ENCODE measurements around the gene LIMS1.

The LIMS1 gene

GRCh38 chr2:108604196-108604595 is 69.9 kb downstream of the LIMS1 start:
- H3K27ac Mint-ChIP-seq, result no peak overlapping the region
- H3K4me1 Mint-ChIP-seq, result peaks cover 15% of the 10 kb centered on the region
- no peaks in the 10 kb centered on the region for H3K36me3 Mint-ChIP-seq
- H3K4me3 Mint-ChIP-seq, result no peak overlapping the region
- CTCF ChIA-PET, result interaction anchor here (6.0 kb wide), 1 partner anchor 32 kb away, joined by 138 read pairs; no protein-coding TSS in a partner anchor
- DNase-seq, result no peak
- no peaks in the 10 kb centered on the region for H3K9me3 Mint-ChIP-seq
- H3K27me3 Mint-ChIP-seq, result no peaks in the 10 kb centered on the region

GRCh38 chr2:108605947-108606346 is 71.7 kb downstream of the LIMS1 start:
- Mint-ChIP-seq H3K4me1 (peaks cover 24% of the 10 kb centered on the region), H3K36me3 (no peaks in the 10 kb centered on the region), H3K27ac (no peak overlapping the region), H3K27me3 (no peaks in the 10 kb centered on the region), H3K4me3 (no peak overlapping the region), H3K9me3 (no peaks in the 10 kb centered on the region)
- CTCF ChIA-PET, result interaction anchor here (0.9 to 6.0 kb wide), 5 partner anchors 9 to 30 kb away, joined by 3 to 138 read pairs (median 5); no protein-coding TSS in a partner anchor
- DNase-seq, result no peak

DNA sequence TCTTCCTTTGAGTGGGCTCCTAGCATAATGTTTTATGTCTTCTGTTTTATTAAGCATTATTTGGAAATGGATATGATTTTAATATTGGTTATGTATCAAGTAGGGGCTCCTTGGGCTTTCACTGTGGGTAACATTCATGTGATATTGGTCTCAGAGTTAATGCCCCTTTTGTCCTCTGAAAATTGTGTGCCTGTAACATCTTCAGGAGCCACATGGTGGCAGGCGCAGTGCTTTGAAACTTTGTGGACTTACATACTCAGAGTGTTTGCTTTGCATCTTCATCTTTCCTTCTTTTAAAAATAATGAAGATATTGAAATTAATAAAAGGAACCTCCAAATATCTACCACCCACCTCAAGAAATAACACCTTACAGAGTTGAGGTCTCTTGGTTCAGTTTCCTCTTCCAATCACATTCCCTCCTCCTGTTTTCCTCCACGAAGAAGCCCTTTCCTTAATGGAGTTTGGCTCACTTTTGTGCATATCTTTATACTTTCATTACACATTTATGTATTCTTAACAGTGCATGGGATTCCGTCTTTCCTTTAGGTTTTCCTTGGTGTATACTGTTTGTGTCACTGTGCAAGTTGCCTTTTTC is 73.5 kb downstream of the LIMS1 start:
- CTCF ChIA-PET, result interaction anchor here (1.2 to 6.0 kb wide), 4 partner anchors 9 to 29 kb away, joined by 3 to 162 read pairs (median 72); no protein-coding TSS in a partner anchor
- peak; percentile 70 for DNase-seq
- no peak overlapping the region for H3K27ac Mint-ChIP-seq

DNA sequence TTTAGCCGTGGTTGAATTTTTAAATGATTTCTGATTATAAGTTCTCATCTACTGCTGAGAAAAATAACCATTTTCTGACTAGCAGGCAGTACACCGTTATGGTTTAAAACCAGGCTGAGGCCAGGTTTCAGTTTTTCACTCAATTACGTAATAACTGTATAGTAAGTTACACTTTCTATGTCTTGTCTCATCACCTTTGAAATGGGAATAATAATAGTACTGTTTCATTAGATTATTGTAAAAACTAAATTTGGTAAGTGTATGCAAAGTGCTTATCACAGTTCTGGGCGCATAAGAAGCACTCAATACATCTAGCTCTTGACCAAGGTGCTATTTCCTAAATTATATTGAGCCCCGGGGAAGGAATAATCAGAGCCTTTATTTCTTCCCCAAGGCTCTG is 76.8 kb downstream of the LIMS1 start:
- no peak for DNase-seq
- no peaks in the 10 kb centered on the region for H3K27me3 Mint-ChIP-seq
- CTCF ChIA-PET, result interaction anchor here (0.6 to 5.8 kb wide), 5 partner anchors 10 to 26 kb away, joined by 4 to 162 read pairs (median 4); no protein-coding TSS in a partner anchor
- no peaks in the 10 kb centered on the region for H3K9me3 Mint-ChIP-seq
- H3K4me1 Mint-ChIP-seq, result peaks cover 68% of the 10 kb centered on the region
- H3K36me3 Mint-ChIP-seq, result peaks cover 1% of the 10 kb centered on the region
- H3K27ac Mint-ChIP-seq, result peak overlapping the region; percentile 30
- no peak overlapping the region for H3K4me3 Mint-ChIP-seq

More for the DNA sequence above, 73.5 kb downstream of the LIMS1 start:
- Mint-ChIP-seq H3K36me3 (no peaks in the 10 kb centered on the region), H3K4me3 (no peak overlapping the region), H3K9me3 (no peaks in the 10 kb centered on the region), H3K27me3 (no peaks in the 10 kb centered on the region), H3K4me1 (peaks cover 39% of the 10 kb centered on the region)

GRCh38 chr2:108612153-108612513 is 77.9 kb downstream of the LIMS1 start:
- CTCF ChIA-PET, result interaction anchor here (0.6 to 5.8 kb wide), 4 partner anchors 9 to 107 kb away, joined by 4 to 162 read pairs (median 11); no protein-coding TSS in a partner anchor
- peaks cover 1% of the 10 kb centered on the region for H3K36me3 Mint-ChIP-seq
- peak overlapping the region; percentile 91 for H3K27ac Mint-ChIP-seq
- H3K9me3 Mint-ChIP-seq, result no peaks in the 10 kb centered on the region
- H3K4me1 Mint-ChIP-seq, result peaks cover 69% of the 10 kb centered on the region
- peak overlapping the region; percentile 17 for H3K4me3 Mint-ChIP-seq
- H3K27me3 Mint-ChIP-seq, result no peaks in the 10 kb centered on the region
- peak; percentile 44 for DNase-seq

GRCh38 chr2:108612514-108613183 is 78.4 kb downstream of the LIMS1 start:
- Mint-ChIP-seq H3K9me3 (no peaks in the 10 kb centered on the region), H3K27ac (peak overlapping the region; percentile 91), H3K4me1 (peaks cover 73% of the 10 kb centered on the region), H3K36me3 (peaks cover 1% of the 10 kb centered on the region), H3K4me3 (peak overlapping the region; percentile 17), H3K27me3 (no peaks in the 10 kb centered on the region)
- DNase-seq, result peak; percentile 52
- CTCF ChIA-PET, result interaction anchor here (2.0 to 5.8 kb wide), 3 partner anchors 8 to 24 kb away, joined by 9 to 162 read pairs (median 13); no protein-coding TSS in a partner anchor

DNA sequence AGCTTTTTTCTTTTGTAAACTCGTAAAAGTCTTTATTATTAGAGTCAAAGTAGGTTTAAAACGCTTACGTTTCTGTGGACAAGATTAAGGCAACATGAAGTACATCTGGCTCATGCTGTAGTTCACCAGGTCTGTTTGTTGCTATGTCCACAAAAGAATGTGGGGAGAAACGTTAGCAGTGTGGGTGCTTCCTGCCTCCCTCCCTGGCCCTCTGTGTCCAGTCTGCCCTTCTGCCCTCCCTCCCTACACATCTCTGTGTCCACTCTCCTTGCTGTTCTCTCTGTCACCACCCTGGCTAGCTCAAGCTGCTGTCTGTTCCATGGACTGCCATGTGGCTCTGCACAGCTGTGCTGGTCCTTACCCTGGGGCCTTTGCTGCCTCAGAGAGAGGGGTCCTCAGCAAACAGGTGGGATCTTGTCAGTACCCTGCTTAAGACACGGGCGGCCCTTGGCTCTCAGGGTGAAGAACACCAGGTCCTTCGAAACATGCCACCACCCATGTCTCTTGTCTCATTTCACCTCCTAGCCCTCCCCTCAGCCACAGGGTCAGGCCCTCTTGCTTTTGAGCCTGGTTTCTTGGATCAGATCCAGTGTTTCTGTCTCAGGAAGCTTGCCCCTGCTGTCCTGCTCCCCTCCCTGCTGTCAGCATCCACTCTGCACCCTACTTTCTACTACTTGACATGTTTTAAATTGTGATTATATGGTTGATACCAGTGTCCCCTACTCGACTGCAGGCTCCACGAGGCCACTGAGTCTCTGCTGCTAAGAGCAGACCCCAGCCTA is 79.2 kb downstream of the LIMS1 start:
- Mint-ChIP-seq H3K9me3 (no peaks in the 10 kb centered on the region), H3K27me3 (no peaks in the 10 kb centered on the region), H3K36me3 (peaks cover 1% of the 10 kb centered on the region), H3K4me1 (peaks cover 81% of the 10 kb centered on the region), H3K27ac (peak overlapping the region; percentile 70), H3K4me3 (no peak overlapping the region)
- CTCF ChIA-PET, result interaction anchor here (2.0 to 9.5 kb wide), 4 partner anchors 8 to 23 kb away, joined by 9 to 162 read pairs (median 78); no protein-coding TSS in a partner anchor
- no peak for DNase-seq

GRCh38 chr2:108614043-108614545 is 79.8 kb downstream of the LIMS1 start:
- no peaks in the 10 kb centered on the region for H3K27me3 Mint-ChIP-seq
- H3K4me1 Mint-ChIP-seq, result peaks cover 80% of the 10 kb centered on the region
- DNase-seq, result no peak
- H3K9me3 Mint-ChIP-seq, result no peaks in the 10 kb centered on the region
- peak overlapping the region; percentile 39 for H3K27ac Mint-ChIP-seq
- H3K36me3 Mint-ChIP-seq, result peaks cover 1% of the 10 kb centered on the region
- CTCF ChIA-PET, result interaction anchor here (1.4 to 9.5 kb wide), 3 partner anchors 8 to 21 kb away, joined by 6 to 144 read pairs (median 9); no protein-coding TSS in a partner anchor
- H3K4me3 Mint-ChIP-seq, result no peak overlapping the region

- DNase-seq, result no peak
- Mint-ChIP-seq H3K9me3 (no peaks in the 10 kb centered on the region), H3K4me1 (peaks cover 81% of the 10 kb centered on the region), H3K27ac (peak overlapping the region; percentile 58), H3K36me3 (peaks cover 1% of the 10 kb centered on the region), H3K4me3 (peak overlapping the region; percentile 2), H3K27me3 (no peaks in the 10 kb centered on the region)
- CTCF ChIA-PET, result interaction anchor here (1.4 to 9.5 kb wide), 2 partner anchors 9 to 21 kb away, joined by 6 to 144 read pairs; no protein-coding TSS in a partner anchor
Measured at GRCh38 chr2:108614659-108615058, 80.4 kb downstream of the LIMS1 start.

GRCh38 chr2:108615480-108616090 is 81.3 kb downstream of the LIMS1 start:
- no peaks in the 10 kb centered on the region for H3K9me3 Mint-ChIP-seq
- no peaks in the 10 kb centered on the region for H3K27me3 Mint-ChIP-seq
- no peak for DNase-seq
- H3K4me1 Mint-ChIP-seq, result peaks cover 87% of the 10 kb centered on the region
- peaks cover 1% of the 10 kb centered on the region for H3K36me3 Mint-ChIP-seq
- peak overlapping the region; percentile 61 for H3K27ac Mint-ChIP-seq
- CTCF ChIA-PET, result interaction anchor here (1.4 to 9.5 kb wide), 2 partner anchors 10 to 20 kb away, joined by 6 to 144 read pairs; no protein-coding TSS in a partner anchor
- no peak overlapping the region for H3K4me3 Mint-ChIP-seq

- Mint-ChIP-seq H3K27ac (peak overlapping the region; percentile 61), H3K4me3 (no peak overlapping the region), H3K27me3 (no peaks in the 10 kb centered on the region), H3K4me1 (peaks cover 90% of the 10 kb centered on the region), H3K9me3 (no peaks in the 10 kb centered on the region), H3K36me3 (peaks cover 1% of the 10 kb centered on the region)
- CTCF ChIA-PET, result interaction anchor here (1.3 to 9.5 kb wide), 4 partner anchors 12 to 25 kb away, joined by 3 to 144 read pairs (median 6); no protein-coding TSS in a partner anchor
- no peak for DNase-seq
Measured at GRCh38 chr2:108616318-108616717, 82.0 kb downstream of the LIMS1 start.

GRCh38 chr2:108616751-108617161 is 82.5 kb downstream of the LIMS1 start:
- H3K27me3 Mint-ChIP-seq, result no peaks in the 10 kb centered on the region
- peaks cover 1% of the 10 kb centered on the region for H3K36me3 Mint-ChIP-seq
- no peak overlapping the region for H3K4me3 Mint-ChIP-seq
- peaks cover 90% of the 10 kb centered on the region for H3K4me1 Mint-ChIP-seq
- CTCF ChIA-PET, result interaction anchor here (1.2 to 9.5 kb wide), 5 partner anchors 8 to 24 kb away, joined by 3 to 144 read pairs (median 5); no protein-coding TSS in a partner anchor
- no peak for DNase-seq
- no peak overlapping the region for H3K27ac Mint-ChIP-seq
- no peaks in the 10 kb centered on the region for H3K9me3 Mint-ChIP-seq

GRCh38 chr2:108617617-108618016 is 83.3 kb downstream of the LIMS1 start:
- Mint-ChIP-seq H3K4me3 (no peak overlapping the region), H3K36me3 (peaks cover 1% of the 10 kb centered on the region), H3K4me1 (peaks cover 90% of the 10 kb centered on the region), H3K27ac (peak overlapping the region; percentile 96), H3K27me3 (no peaks in the 10 kb centered on the region), H3K9me3 (no peaks in the 10 kb centered on the region)
- DNase-seq, result no peak
- CTCF ChIA-PET, result interaction anchor here (1.2 to 9.5 kb wide), 4 partner anchors 9 to 24 kb away, joined by 3 to 144 read pairs (median 6); no protein-coding TSS in a partner anchor
